Natural killer cell (primary cell): Measurements from ENCODE around the gene SEC24B. TPM values are rescaled to one million over a fixed set of nuclear protein-coding genes. Genes with fewer than 3 reads are reported as not detected.
"Not testable (repeated sequence)": the region's sequence is repeated elsewhere in the genome, so short reads cannot be mapped to it uniquely, and the experiment has no call there.

Source experiments
- ATAC-seq, 3 donors: fragments of 150-1000 bp in 2 of 3; fragments of 200-7000 bp in 1 of 3; cut with Tn5 transposase; 1 replicate in 1 of 3; 2 replicates in 2 of 3; pipeline ENCODE4 v1.10.0; 2021; ENCODE audit warnings: mild to moderate bottlenecking in 2 of 3, moderate library complexity in 2 of 3
- DNase-seq, 2 donors: peaks; one replicate each; pipeline versions ENCODE4 v3.0.0 to v3.0.0-alpha.2; 2013 to 2021; ENCODE audit warnings: mixed read lengths in 1 of 2
- H3K27ac ChIP-seq: one replicate; pipeline ENCODE4 v1.5.1; 2013; ENCODE audit warnings: mild to moderate bottlenecking, low read length
- H3K27me3 ChIP-seq: one replicate; pipeline ENCODE4 v1.6.1; 2013; ENCODE audit warnings: low read length; ENCODE audit not compliant: control insufficient read depth, insufficient read depth
- H3K36me3 ChIP-seq: one replicate; pipeline ENCODE4 v1.6.1; 2013; ENCODE audit warnings: low read length; ENCODE audit not compliant: control insufficient read depth, insufficient read depth
- H3K4me1 ChIP-seq: one replicate; pipeline ENCODE4 v1.6.1; 2013; ENCODE audit warnings: low read length; ENCODE audit not compliant: control insufficient read depth, insufficient read depth
- H3K4me3 ChIP-seq: one replicate; pipeline ENCODE4 v1.5.1; 2013; ENCODE audit warnings: low read length
- H3K9me3 ChIP-seq: one replicate; pipeline ENCODE4 v1.6.1; 2013; ENCODE audit warnings: low read length; ENCODE audit not compliant: control insufficient read depth, insufficient read depth
- H3K27ac Mint-ChIP-seq, 2 donors: one replicate each; pipeline ENCODE4 v1.8.0; 2022; ENCODE audit warnings: mild to moderate bottlenecking in 2 of 2, mixed read lengths in 2 of 2, moderate library complexity in 1 of 2
- H3K27me3 Mint-ChIP-seq, 2 donors: one replicate each; pipeline ENCODE4 v1.8.0; 2022; ENCODE audit warnings: low read depth in 2 of 2, mixed read lengths in 2 of 2
- H3K36me3 Mint-ChIP-seq: one replicate; pipeline ENCODE4 v1.8.0; 2022; ENCODE audit warnings: mixed read lengths
- H3K4me1 Mint-ChIP-seq, 2 donors: one replicate each; pipeline ENCODE4 v1.8.0; 2022; ENCODE audit warnings: mixed read lengths in 2 of 2
- H3K4me3 Mint-ChIP-seq: one replicate; pipeline ENCODE4 v1.8.0; 2022; ENCODE audit warnings: mild to moderate bottlenecking, moderate library complexity, mixed read lengths
- H3K9me3 Mint-ChIP-seq, 2 donors: one replicate each; pipeline ENCODE4 v1.8.0; 2022; ENCODE audit warnings: mixed read lengths in 2 of 2
- WGBS: methylation state at CpG from one replicate; pipeline ENCODE4 v1.1.7; 2013; ENCODE audit warnings: missing lambda C conversion rate; ENCODE audit not compliant: insufficient coverage; 5-methylcytosine and 5-hydroxymethylcytosine counted together
- intact Hi-C: fragments of 100-400 bp; cut with micrococcal nuclease; formaldehyde crosslinking; loops from one replicate; pipeline ENCODE4 v1.14.2; 2022
- total RNA-seq, 4 donors: library from RNA; stranded (reverse); fragments of 120-200 nt in 1 of 4; gene quantifications; one replicate each; pipeline versions ENCODE4 v1.2.3 to v1.2.4, GENCODE V29; 2013 to 2022
- TF ChIP-seq, protein P1 (sequence below): fragments of 200-600 bp; IDR thresholded peaks from one replicate; pipeline ENCODE4 v1.8.0; 2022; ENCODE audit warnings: antibody characterized with exemption

The SEC24B gene
- total RNA-seq, 3 donors from 2014 or later (not counting 1 experiment from before 2014, with no cell fraction given): 38.6 to 43.9 (median 40.7) TPM

DNA sequence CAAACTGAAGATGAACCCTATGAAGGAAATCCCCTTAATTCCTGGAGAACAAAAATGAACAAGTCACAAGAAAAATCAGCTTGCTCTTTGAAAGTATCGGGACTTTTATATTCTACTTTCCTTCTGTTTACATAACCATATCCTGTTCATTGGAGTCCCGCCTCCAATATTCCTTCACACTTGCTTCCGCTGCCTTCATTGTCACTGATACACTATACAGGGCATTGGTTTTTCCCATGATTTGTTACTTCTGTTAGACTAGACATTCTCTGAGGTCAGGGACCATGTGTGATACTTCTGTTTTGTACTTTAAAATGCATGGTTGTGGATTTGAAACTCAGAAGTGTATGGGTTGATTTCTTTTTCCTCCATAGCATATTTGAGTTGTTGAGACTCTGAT is 145.2 kb downstream of the SEC24B start:
- ATAC-seq: no peak
- Mint-ChIP-seq H3K4me3 (no peak overlapping the region), H3K9me3 (no peaks in the 10 kb centered on the region), H3K36me3 (no peaks in the 10 kb centered on the region), H3K27ac (no peak overlapping the region), H3K4me1 (peaks cover 24 to 36% of the 10 kb centered on the region in 2 donors), H3K27me3 (no peaks in the 10 kb centered on the region)
- Histone ChIP-seq H3K27ac (no peak overlapping the region), H3K9me3 (no peaks in the 10 kb centered on the region), H3K4me3 (no peak overlapping the region), H3K36me3 (no peaks in the 10 kb centered on the region), H3K27me3 (no peaks in the 10 kb centered on the region), H3K4me1 (peaks cover 6% of the 10 kb centered on the region)
- no peak for DNase-seq
- intact Hi-C loops: no loop called here
- WGBS: 94% methylated on average over 3 of the region's 3 CpGs
- TF ChIP-seq, protein P1, sequence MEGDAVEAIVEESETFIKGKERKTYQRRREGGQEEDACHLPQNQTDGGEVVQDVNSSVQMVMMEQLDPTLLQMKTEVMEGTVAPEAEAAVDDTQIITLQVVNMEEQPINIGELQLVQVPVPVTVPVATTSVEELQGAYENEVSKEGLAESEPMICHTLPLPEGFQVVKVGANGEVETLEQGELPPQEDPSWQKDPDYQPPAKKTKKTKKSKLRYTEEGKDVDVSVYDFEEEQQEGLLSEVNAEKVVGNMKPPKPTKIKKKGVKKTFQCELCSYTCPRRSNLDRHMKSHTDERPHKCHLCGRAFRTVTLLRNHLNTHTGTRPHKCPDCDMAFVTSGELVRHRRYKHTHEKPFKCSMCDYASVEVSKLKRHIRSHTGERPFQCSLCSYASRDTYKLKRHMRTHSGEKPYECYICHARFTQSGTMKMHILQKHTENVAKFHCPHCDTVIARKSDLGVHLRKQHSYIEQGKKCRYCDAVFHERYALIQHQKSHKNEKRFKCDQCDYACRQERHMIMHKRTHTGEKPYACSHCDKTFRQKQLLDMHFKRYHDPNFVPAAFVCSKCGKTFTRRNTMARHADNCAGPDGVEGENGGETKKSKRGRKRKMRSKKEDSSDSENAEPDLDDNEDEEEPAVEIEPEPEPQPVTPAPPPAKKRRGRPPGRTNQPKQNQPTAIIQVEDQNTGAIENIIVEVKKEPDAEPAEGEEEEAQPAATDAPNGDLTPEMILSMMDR: no peak

DNA sequence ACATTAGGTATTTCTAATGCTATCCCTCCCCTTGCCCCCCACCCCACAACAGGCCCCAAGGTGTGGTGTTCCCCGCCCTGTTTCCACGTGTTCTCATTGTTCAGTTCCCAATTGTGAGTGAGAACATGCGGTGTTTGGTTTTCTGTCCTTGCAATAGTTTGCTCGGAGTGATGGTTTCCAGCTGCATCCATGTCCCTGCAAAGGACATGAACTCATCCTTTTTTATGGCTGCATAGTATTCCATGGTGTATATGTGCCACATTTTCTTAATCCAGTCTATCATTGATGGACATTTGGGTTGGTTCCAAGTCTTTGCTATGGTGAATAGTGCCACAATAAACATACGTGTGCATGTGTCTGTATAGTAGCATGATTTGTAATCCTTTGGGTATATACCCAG is 146.4 kb downstream of the SEC24B start:
- H3K36me3 ChIP-seq, intact Hi-C loops, H3K4me1 ChIP-seq, H3K27me3 Mint-ChIP-seq, DNase-seq, ATAC-seq, H3K27ac Mint-ChIP-seq, H3K27ac ChIP-seq, H3K4me3 ChIP-seq, H3K36me3 Mint-ChIP-seq, H3K4me3 Mint-ChIP-seq, H3K9me3 Mint-ChIP-seq, H3K9me3 ChIP-seq, H3K27me3 ChIP-seq: not testable (repeated sequence)
- WGBS: 100% methylated on average over 5 of the region's 5 CpGs
- peaks cover 26 to 35% of the 10 kb centered on the region in 2 donors for H3K4me1 Mint-ChIP-seq

DNA sequence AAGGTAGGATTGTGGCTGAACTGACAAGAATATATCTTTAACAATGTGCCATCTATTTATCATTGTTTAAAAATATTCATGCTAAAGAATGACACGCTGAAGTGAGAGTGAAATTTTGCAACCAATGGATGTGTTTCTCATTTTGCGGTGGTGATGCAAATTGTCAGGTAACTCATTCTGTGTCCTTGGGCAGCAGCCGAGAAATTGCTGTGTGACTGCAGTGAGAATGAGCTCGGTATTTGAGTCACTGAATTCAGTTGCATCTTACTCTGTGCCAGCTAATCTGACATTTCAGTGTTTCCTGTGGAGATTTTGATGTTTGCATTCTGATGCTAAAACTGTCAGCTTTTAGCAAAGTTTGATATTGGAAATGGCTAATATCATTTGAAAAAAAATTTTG is 154.6 kb downstream of the SEC24B start:
- TF ChIP-seq, protein P1: no peak
- WGBS: 63% methylated on average over 4 of the region's 4 CpGs

DNA sequence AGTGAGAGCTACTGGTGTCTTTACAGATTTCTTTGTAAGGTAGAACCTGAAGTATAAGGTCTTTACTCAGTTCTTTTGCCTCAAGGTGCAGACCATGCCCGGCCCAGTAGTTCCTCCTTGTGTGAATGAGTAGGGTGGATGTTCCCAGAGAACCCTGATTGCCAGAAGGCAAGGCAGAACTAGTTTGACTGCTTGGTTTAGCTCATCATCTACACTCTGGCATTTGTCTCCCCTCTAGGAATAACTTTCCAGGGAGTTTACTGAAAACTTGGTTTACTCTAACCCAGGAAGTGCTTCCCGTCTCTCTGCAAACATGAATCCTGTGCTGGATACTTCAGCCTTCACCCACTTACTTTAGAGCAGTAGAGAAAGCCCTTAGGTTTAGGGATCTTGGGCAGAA is 155.5 kb downstream of the SEC24B start:
- H3K36me3 ChIP-seq: no peaks in the 10 kb centered on the region
- H3K4me3 Mint-ChIP-seq: no peak overlapping the region
- ATAC-seq: no peak
- no peaks in the 10 kb centered on the region for H3K9me3 ChIP-seq
- no peak overlapping the region for H3K27ac Mint-ChIP-seq
- H3K4me1 ChIP-seq: no peaks in the 10 kb centered on the region
- no peaks in the 10 kb centered on the region for H3K27me3 ChIP-seq
- H3K27ac ChIP-seq: no peak overlapping the region
- no peaks in the 10 kb centered on the region for H3K9me3 Mint-ChIP-seq
- H3K4me3 ChIP-seq: no peak overlapping the region
- TF ChIP-seq, protein P1: no peak
- no peaks in the 10 kb centered on the region for H3K36me3 Mint-ChIP-seq
- H3K4me1 Mint-ChIP-seq: peaks cover 26 to 29% of the 10 kb centered on the region in 2 donors
- intact Hi-C loops: no loop called here
- DNase-seq: no peak
- WGBS: 100% methylated on average over 2 of the region's 2 CpGs
- H3K27me3 Mint-ChIP-seq: no peaks in the 10 kb centered on the region

More for the DNA sequence above, 154.6 kb downstream of the SEC24B start:
- H3K36me3 Mint-ChIP-seq: no peaks in the 10 kb centered on the region
- no peaks in the 10 kb centered on the region for H3K27me3 Mint-ChIP-seq
- Histone ChIP-seq H3K36me3 (no peaks in the 10 kb centered on the region), H3K4me1 (no peaks in the 10 kb centered on the region), H3K9me3 (no peaks in the 10 kb centered on the region), H3K27ac (no peak overlapping the region), H3K27me3 (no peaks in the 10 kb centered on the region), H3K4me3 (no peak overlapping the region)
- no peaks in the 10 kb centered on the region for H3K9me3 Mint-ChIP-seq
- ATAC-seq: no peak
- peak in 1 of 2 donors; percentile 31 for DNase-seq
- H3K27ac Mint-ChIP-seq: no peak overlapping the region
- intact Hi-C loops: no loop called here
- no peak overlapping the region for H3K4me3 Mint-ChIP-seq
- H3K4me1 Mint-ChIP-seq: peaks cover 32 to 36% of the 10 kb centered on the region in 2 donors
